ENCODE results near the gene PKIB.

Gene PKIB, protein sequence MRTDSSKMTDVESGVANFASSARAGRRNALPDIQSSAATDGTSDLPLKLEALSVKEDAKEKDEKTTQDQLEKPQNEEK

DNA sequence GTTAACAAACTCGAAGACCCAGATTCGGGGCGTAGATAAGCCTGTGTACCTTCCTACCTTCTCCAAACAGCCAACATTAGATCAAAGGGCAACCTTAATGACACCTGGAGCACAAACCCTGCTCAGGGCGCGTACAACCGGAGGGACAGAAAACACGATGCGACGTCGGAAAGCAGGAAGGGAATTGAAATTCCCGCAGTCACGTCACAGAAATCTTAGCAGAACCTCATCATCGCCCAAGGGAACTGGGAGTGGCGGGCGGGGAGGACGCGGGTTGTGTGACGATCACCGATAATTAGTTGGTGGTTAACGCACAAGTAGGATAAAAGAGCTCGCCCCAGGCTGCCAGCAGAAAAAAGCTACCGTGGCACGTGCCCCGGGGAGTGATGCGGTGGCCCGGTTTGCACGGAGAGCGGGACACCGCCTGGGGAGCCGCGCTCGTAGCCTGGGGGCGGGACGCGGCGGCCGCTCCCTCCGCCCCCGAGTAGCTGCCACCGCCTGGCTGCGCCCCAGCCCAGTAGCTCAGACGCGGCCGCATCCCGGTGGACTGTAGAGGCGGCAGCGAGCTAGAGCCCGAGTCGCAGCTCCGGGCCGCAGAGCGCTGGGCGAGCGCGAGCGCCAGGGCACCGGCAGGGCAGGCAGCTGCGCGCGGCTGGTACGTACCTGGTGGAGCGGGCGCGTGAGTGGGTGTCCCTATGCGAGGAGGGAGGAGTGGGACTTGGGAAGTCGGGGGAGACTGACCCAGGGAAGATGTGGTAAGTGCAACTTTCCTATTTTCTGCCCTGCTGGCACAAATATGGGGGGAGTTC lies at the start of gene PKIB:
TSS of gene PKIB (plus strand) at position 525 of the 809 bp plus-strand sequence. CDS start 107,390 bp downstream, outside the sequence.
- H3K4me3 ChIP-seq (ENCODE audit: low read depth, low read length) = peak within 1 kb of the TSS; percentile 62
- ChIA-PET CTCF (interaction anchor here (1.0 to 1.7 kb wide), 4 partner anchors 113 to 229 kb away, joined by 4 to 7 read pairs (median 6); no protein-coding TSS in a partner anchor), POLR2A (no interaction called here)
- no peak for DNase-seq (ENCODE audit: low read depth, low spot score)
- TF ChIP-seq, protein P1, sequence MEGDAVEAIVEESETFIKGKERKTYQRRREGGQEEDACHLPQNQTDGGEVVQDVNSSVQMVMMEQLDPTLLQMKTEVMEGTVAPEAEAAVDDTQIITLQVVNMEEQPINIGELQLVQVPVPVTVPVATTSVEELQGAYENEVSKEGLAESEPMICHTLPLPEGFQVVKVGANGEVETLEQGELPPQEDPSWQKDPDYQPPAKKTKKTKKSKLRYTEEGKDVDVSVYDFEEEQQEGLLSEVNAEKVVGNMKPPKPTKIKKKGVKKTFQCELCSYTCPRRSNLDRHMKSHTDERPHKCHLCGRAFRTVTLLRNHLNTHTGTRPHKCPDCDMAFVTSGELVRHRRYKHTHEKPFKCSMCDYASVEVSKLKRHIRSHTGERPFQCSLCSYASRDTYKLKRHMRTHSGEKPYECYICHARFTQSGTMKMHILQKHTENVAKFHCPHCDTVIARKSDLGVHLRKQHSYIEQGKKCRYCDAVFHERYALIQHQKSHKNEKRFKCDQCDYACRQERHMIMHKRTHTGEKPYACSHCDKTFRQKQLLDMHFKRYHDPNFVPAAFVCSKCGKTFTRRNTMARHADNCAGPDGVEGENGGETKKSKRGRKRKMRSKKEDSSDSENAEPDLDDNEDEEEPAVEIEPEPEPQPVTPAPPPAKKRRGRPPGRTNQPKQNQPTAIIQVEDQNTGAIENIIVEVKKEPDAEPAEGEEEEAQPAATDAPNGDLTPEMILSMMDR (IDR thresholded peaks at IDR 0.05; ENCODE audit: insufficient read depth, low read length, missing control alignments) = peak; percentile 72

DNA sequence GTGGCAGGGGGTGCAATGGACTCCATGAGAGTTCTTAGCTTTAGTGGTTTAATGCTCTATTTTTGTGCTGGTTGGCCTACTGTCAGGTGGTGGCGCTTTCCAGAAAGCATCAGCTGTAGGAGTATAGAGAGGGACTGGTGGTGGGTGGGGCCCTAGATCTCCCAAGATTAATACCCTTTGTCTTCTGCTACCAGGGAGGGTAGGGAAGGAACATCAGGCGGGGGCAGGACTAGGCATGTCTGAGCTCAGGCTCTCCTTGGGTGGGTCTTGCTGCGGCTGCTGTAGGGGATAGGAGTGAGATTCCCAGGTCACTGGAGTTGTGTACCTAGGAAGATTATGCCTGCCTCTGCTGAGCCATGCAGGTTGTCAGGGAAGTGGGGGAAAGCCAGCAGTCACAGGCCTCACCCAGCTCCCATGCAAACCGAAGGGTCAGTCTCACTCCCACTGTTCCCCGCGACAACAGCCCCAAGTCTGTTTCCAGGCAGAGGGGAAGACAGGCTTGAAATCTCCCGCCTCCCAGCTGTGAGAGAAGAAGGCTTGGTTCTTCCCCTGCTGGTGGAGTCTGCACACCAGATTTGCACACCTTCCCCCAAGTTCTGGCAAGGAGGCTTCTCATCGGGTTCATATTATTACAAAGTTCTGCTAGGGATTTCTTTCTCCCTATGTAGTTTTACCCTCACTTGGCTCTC lies 46.7 kb upstream of the PKIB start:
- ChIA-PET POLR2A (no interaction called here), CTCF (no interaction called here)
- TF ChIP-seq, protein P1 (IDR thresholded peaks at IDR 0.05; ENCODE audit: insufficient read depth, low read length, missing control alignments) = no peak
- no peak overlapping the region for H3K4me3 ChIP-seq (ENCODE audit: low read depth, low read length)
- DNase-seq (ENCODE audit: low read depth, low spot score) = no peak

DNA sequence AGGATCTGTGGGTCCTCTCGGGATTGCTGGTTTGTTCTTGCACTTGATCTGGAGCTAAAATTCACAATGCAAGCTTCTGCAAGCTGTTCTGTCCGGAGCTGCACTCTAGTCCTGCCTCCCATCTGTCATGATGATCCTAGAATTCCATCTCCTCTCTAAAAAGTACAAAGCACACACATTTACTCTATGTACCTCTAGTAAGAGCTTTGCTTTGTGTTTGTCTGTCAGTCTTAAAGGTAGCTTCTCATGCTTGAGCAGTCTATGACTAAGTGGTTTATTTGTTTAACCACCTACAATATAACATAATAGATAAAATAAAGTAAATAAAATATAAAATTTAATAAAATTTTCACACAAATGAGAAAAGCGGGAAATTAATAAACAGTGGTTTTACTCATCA lies 46.0 kb upstream of the PKIB start:
- DNase-seq (ENCODE audit: low read depth, low spot score) = no peak
- ChIA-PET POLR2A (no interaction called here), CTCF (no interaction called here)
- H3K4me3 ChIP-seq (ENCODE audit: low read depth, low read length) = no peak overlapping the region
- TF ChIP-seq, protein P1 (IDR thresholded peaks at IDR 0.05; ENCODE audit: insufficient read depth, low read length, missing control alignments) = no peak

DNA sequence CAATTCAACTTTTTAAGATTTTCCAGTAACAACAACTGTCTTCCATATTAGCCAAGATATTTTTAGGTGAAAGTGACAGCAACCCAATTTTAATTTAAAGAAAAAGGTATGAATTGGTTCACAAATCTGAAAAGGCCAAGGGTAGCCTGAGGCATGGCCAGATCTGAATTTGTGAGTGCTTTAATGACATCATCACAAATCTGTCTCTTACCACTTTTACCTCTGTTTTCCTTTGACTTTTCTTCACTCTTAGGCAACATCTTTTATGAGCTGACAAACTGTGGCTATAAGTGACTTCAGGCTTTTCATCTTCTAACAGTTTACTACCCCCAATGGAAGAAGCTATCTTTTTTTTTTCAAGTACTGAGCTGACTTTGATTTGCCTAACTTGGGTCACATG lies 44.5 kb upstream of the PKIB start:
- CTCF ChIA-PET = interaction anchor here (0.9 to 1.3 kb wide), 2 partner anchors 34 to 36 kb away, joined by 3 to 5 read pairs; no protein-coding TSS in a partner anchor
- H3K4me3 ChIP-seq (ENCODE audit: low read depth, low read length) = no peak overlapping the region
- DNase-seq (ENCODE audit: low read depth, low spot score) = no peak
- POLR2A ChIA-PET = no interaction called here
- TF ChIP-seq, protein P1 (IDR thresholded peaks at IDR 0.05; ENCODE audit: insufficient read depth, low read length, missing control alignments) = no peak

DNA sequence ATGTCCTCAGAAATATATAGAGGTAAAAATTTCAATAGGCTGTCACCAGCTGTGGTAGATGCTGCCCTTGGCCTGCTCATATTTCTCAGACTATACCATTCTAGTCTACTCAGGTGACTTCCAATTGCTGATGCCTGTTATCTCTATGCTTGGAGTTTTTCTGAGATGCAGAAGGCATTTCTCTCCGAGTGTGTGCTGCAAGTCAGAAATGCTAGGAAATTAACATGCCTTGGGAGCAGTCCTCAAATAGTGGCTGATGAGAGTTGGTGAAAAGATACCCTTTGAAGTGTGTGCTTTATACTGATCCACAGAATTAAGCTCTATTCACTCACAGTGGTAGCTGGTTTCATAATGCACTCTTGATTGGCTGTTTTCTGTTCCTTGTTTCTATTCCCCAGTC lies 43.2 kb upstream of the PKIB start:
- TF ChIP-seq, protein P1 (IDR thresholded peaks at IDR 0.05; ENCODE audit: insufficient read depth, low read length, missing control alignments) = no peak
- DNase-seq (ENCODE audit: low read depth, low spot score) = no peak
- ChIA-PET POLR2A (no interaction called here), CTCF (no interaction called here)
- no peak overlapping the region for H3K4me3 ChIP-seq (ENCODE audit: low read depth, low read length)

DNA sequence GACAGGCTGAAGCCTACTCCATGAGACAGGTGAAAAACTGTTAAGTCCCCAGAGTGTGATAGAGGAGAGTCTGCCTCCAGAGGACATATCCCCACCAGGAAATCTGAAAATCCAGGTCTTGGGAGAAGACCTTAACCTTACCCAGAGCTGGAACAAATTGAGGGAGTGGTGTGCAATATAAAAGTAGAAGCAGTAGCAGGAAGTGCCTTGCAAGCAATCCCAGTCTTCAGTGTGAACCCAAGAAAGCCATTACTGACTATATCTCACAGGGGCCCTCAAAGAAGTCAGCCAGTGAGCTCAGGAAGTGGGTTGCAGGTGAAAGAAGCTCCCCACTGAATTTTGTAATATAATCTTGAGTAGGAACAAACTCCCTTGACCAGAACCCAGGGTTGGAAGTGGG lies 41.9 kb upstream of the PKIB start:
- H3K4me3 ChIP-seq (ENCODE audit: low read depth, low read length) = no peak overlapping the region
- TF ChIP-seq, protein P1 (IDR thresholded peaks at IDR 0.05; ENCODE audit: insufficient read depth, low read length, missing control alignments) = no peak
- ChIA-PET CTCF (no interaction called here), POLR2A (no interaction called here)
- DNase-seq (ENCODE audit: low read depth, low spot score) = no peak

All from AG04449 (cell line).